H9 (cell line): ENCODE data around the gene CXXC1. TPM values are rescaled to one million over a fixed set of nuclear protein-coding genes. Genes with fewer than 3 reads are reported as not detected.

ENCODE experiments used
- DNase-seq: peaks from one replicate; pipeline ENCODE4 v3.0.0-alpha.2; 2017
- H2AFZ ChIP-seq: one replicate; pipeline ENCODE4 v1.6.1; 2013; ENCODE audit warnings: mild to moderate bottlenecking, low read length, control low read depth, moderate library complexity
- H2AK5ac ChIP-seq: 2 replicates; pipeline ENCODE4 v1.6.1; 2013; ENCODE audit warnings: low read length, control low read depth, mixed read lengths; ENCODE audit not compliant: insufficient read length
- H2BK120ac ChIP-seq: one replicate; pipeline ENCODE4 v1.6.1; 2013; ENCODE audit warnings: low read depth, mild to moderate bottlenecking, low read length, control low read depth, inconsistent platforms; ENCODE audit not compliant: poor library complexity, severe bottlenecking
- H2BK12ac ChIP-seq: 2 replicates; pipeline ENCODE4 v1.6.1; 2013; ENCODE audit warnings: low read length, control low read depth, mixed read lengths, low read depth; ENCODE audit not compliant: insufficient read length
- H2BK15ac ChIP-seq: 2 replicates; pipeline ENCODE4 v1.6.1; 2013; ENCODE audit warnings: low read depth, low read length, control low read depth
- H2BK20ac ChIP-seq: one replicate; pipeline ENCODE4 v1.6.1; 2013; ENCODE audit warnings: low read depth, mild to moderate bottlenecking, low read length, control low read depth, inconsistent platforms; ENCODE audit not compliant: poor library complexity, severe bottlenecking
- H2BK5ac ChIP-seq: 2 replicates; pipeline ENCODE4 v1.6.1; 2013; ENCODE audit warnings: low read length, control low read depth, mixed read lengths; ENCODE audit not compliant: insufficient read length
- H3K14ac ChIP-seq: 2 replicates; pipeline ENCODE4 v1.6.1; 2013; ENCODE audit warnings: low read length, control low read depth; ENCODE audit not compliant: insufficient read depth
- H3K18ac ChIP-seq: 2 replicates; pipeline ENCODE4 v1.6.1; 2013; ENCODE audit warnings: low read depth, mild to moderate bottlenecking, mixed read lengths, low read length, control low read depth; ENCODE audit not compliant: insufficient read length
- H3K23ac ChIP-seq: 2 replicates; pipeline ENCODE4 v1.6.1; 2013; ENCODE audit warnings: low read length, control low read depth, mixed read lengths, low read depth; ENCODE audit not compliant: insufficient read length
- H3K23me2 ChIP-seq: 2 replicates; pipeline ENCODE4 v1.6.1; 2013; ENCODE audit warnings: low read depth, mild to moderate bottlenecking, mixed read lengths, low read length, control low read depth; ENCODE audit not compliant: insufficient read length, poor library complexity, severe bottlenecking
- H3K27ac ChIP-seq: 2 replicates; pipeline ENCODE4 v1.5.1; 2013; ENCODE audit warnings: low read length, control low read depth, mixed read lengths, low read depth; ENCODE audit not compliant: insufficient read length
- H3K27me3 ChIP-seq: 2 replicates; pipeline ENCODE4 v1.6.1; 2013; ENCODE audit warnings: low read length, control low read depth, inconsistent platforms; ENCODE audit not compliant: insufficient read depth
- H3K4ac ChIP-seq: 2 replicates; pipeline ENCODE4 v1.6.1; 2013; ENCODE audit warnings: low read depth, mild to moderate bottlenecking, control low read depth, inconsistent platforms, low read length, moderate library complexity
- H3K4me1 ChIP-seq: 2 replicates; pipeline ENCODE4 v1.6.1; 2013; ENCODE audit warnings: low read length, control low read depth, inconsistent platforms; ENCODE audit not compliant: insufficient read depth
- H3K4me2 ChIP-seq: 2 replicates; pipeline ENCODE4 v1.6.1; 2013; ENCODE audit warnings: low read length, control low read depth, mixed read lengths; ENCODE audit not compliant: insufficient read length, insufficient read depth
- H3K56ac ChIP-seq: 2 replicates; pipeline ENCODE4 v1.6.1; 2013; ENCODE audit warnings: low read depth, mild to moderate bottlenecking, mixed read lengths, low read length, control low read depth; ENCODE audit not compliant: insufficient read length
- H3K79me1 ChIP-seq: 2 replicates; pipeline ENCODE4 v1.6.1; 2013; ENCODE audit warnings: low read depth, mild to moderate bottlenecking, moderate library complexity, low read length, control low read depth, inconsistent platforms; ENCODE audit not compliant: insufficient read depth, poor library complexity, severe bottlenecking
- H3K79me2 ChIP-seq: 2 replicates; pipeline ENCODE4 v1.6.1; 2013; ENCODE audit warnings: low read length, control low read depth, inconsistent platforms; ENCODE audit not compliant: insufficient read depth
- H3K9ac ChIP-seq: 2 replicates; pipeline ENCODE4 v1.6.1; 2013; ENCODE audit warnings: low read length, control low read depth, mixed read lengths; ENCODE audit not compliant: insufficient read length; ENCODE audit errors: extremely low read depth
- H3K9me3 ChIP-seq: one replicate; pipeline ENCODE4 v1.6.1; 2013; ENCODE audit warnings: low read depth, low read length, inconsistent platforms; ENCODE audit not compliant: control insufficient read depth
- H3T11ph ChIP-seq: one replicate; pipeline ENCODE4 v1.6.1; 2013; ENCODE audit warnings: mild to moderate bottlenecking, low read length, control low read depth, inconsistent platforms
- H4K20me1 ChIP-seq: one replicate; pipeline ENCODE4 v1.6.1; 2013; ENCODE audit not compliant: control insufficient read depth, insufficient read length, insufficient read depth
- H4K5ac ChIP-seq: 2 replicates; pipeline ENCODE4 v1.6.1; 2013; ENCODE audit warnings: low read depth, mild to moderate bottlenecking, mixed read lengths, low read length, control low read depth; ENCODE audit not compliant: insufficient read length
- H4K8ac ChIP-seq: replicated peaks from 2 replicates; pipeline ENCODE4 v1.6.1; 2013; ENCODE audit warnings: low read length, control low read depth, mixed read lengths, low read depth; ENCODE audit not compliant: insufficient read length
- H4K91ac ChIP-seq: 2 replicates; pipeline ENCODE4 v1.6.1; 2013; ENCODE audit warnings: low read depth, mild to moderate bottlenecking, moderate library complexity, mixed read lengths, low read length, control low read depth; ENCODE audit not compliant: insufficient read length
- H3K27ac Mint-ChIP-seq, 3 experiments: 2 replicates in 2 of 3; 3 replicates in 1 of 3; pipeline ENCODE4 v1.8.0; 2020 to 2021; ENCODE audit warnings: mixed read lengths in 3 of 3, mild to moderate bottlenecking in 1 of 3, moderate library complexity in 1 of 3
- H3K27me3 Mint-ChIP-seq: 2 replicates; pipeline ENCODE4 v1.8.0; 2021; ENCODE audit warnings: low read depth, mild to moderate bottlenecking, moderate library complexity, mixed read lengths
- H3K36me3 Mint-ChIP-seq, 3 experiments: 2 replicates in 2 of 3; 3 replicates in 1 of 3; pipeline ENCODE4 v1.8.0; 2020 to 2021; ENCODE audit warnings: low read depth in 3 of 3, mixed read lengths in 3 of 3; ENCODE audit not compliant: insufficient read depth in 1 of 3
- H3K4me1 Mint-ChIP-seq, 2 experiments: 2 replicates each; pipeline ENCODE4 v1.8.0; 2020; ENCODE audit warnings: mixed read lengths in 2 of 2
- H3K4me3 Mint-ChIP-seq, 2 experiments: 2 replicates in 1 of 2; 3 replicates in 1 of 2; pipeline ENCODE4 v1.8.0; 2020 to 2021; ENCODE audit warnings: mild to moderate bottlenecking in 2 of 2, mixed read lengths in 2 of 2, moderate library complexity in 1 of 2
- H3K9me3 Mint-ChIP-seq, 2 experiments: 2 replicates in 1 of 2; 3 replicates in 1 of 2; pipeline ENCODE4 v1.8.0; 2020; ENCODE audit warnings: mild to moderate bottlenecking in 2 of 2, mixed read lengths in 2 of 2, moderate library complexity in 1 of 2
- WGBS: extraction: QIAGEN DNeasy Blood & Tissue Kit; methylation state at CpG from one replicate; pipeline ENCODE4 v1.1.7; 2013; ENCODE audit warnings: missing lambda C conversion rate, low lambda C conversion rate, mixed read lengths; ENCODE audit not compliant: insufficient read length; ENCODE audit errors: extremely low coverage; 5-methylcytosine and 5-hydroxymethylcytosine counted together
- total RNA-seq: library from RNA; stranded (reverse); gene quantifications from 2 replicates; pipeline ENCODE4 v1.2.1, GENCODE V29; 2021
- TF ChIP-seq, protein P1 (sequence below): fragments of 200-600 bp; sonication (generic); conservative IDR thresholded peaks from 3 replicates; pipeline ENCODE4 v1.8.0; 2021; ENCODE audit warnings: antibody characterized with exemption, mild to moderate bottlenecking

The CXXC1 gene
- total RNA-seq, 1 experiment from 2014 or later: 95.9 TPM

DNA sequence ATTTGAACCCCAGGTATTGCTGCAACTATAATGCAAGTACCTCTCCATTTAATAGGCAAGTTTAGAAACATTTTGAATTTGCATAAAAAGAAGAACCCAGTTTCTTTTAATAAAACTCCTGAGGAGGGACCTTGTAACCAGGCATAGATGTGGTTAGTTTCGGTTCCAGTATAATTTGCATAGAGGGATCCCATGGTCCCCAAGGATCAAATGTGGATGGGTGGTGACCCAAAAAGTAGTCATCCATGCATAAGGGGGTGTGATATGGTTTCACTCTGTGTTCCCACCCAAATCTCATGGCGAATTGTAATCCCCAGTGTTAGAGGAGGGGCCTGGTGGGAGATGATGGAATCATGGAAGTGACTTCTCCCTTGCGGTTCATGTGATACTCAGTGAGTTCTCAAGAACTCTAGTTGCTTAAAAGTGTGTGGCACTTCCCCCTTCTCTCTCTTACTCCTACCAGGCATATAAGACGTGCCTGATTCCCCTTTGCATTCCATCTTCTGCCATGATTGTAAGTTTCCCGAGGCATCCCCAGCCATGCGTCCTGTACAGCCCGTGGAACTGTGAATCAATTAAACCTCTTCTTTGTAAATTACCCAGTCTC is 47.2 kb upstream of the CXXC1 start:
- Histone ChIP-seq H2AK5ac (no peak overlapping the region), H3K14ac (no peak overlapping the region), H3K27me3 (no peaks in the 10 kb centered on the region), H2BK15ac (no peak overlapping the region), H3K23me2 (no peaks in the 10 kb centered on the region), H2BK5ac (no peak overlapping the region), H3K4me2 (no peak overlapping the region), H2BK20ac (no peak overlapping the region), H2BK12ac (no peak overlapping the region), H2AFZ (no peak overlapping the region), H3K4ac (no peak overlapping the region), H3K27ac (no peak overlapping the region), H4K20me1 (no peaks in the 10 kb centered on the region), H3K9me3 (no peaks in the 10 kb centered on the region), H3K23ac (no peak overlapping the region), H3K79me1 (no peaks in the 10 kb centered on the region), H3T11ph (no peak overlapping the region), H3K9ac (no peak overlapping the region), H4K5ac (no peak overlapping the region), H4K91ac (no peak overlapping the region), H3K18ac (no peak overlapping the region), H3K56ac (no peak overlapping the region), H4K8ac (no peak overlapping the region), H3K79me2 (no peaks in the 10 kb centered on the region), H3K4me1 (no peaks in the 10 kb centered on the region), H2BK120ac (no peak overlapping the region)
- Mint-ChIP-seq H3K36me3 (peaks cover 0 to 8% (median 1%) of the 10 kb centered on the region in 3 experiments; a peak in 4 of 7 replicates), H3K4me1 (peaks cover 8 to 20% of the 10 kb centered on the region in 2 experiments; a peak in 3 of 4 replicates), H3K4me3 (no peak overlapping the region), H3K27ac (no peak overlapping the region), H3K9me3 (peaks cover 3 to 11% of the 10 kb centered on the region in 2 experiments; a peak in 4 of 5 replicates), H3K27me3 (no peaks in the 10 kb centered on the region; the same call in 1 of the 2 replicates)
- WGBS: no CpG with 5 or more reads among the region's 7 CpGs
- DNase-seq: no peak
- TF ChIP-seq, protein P1, sequence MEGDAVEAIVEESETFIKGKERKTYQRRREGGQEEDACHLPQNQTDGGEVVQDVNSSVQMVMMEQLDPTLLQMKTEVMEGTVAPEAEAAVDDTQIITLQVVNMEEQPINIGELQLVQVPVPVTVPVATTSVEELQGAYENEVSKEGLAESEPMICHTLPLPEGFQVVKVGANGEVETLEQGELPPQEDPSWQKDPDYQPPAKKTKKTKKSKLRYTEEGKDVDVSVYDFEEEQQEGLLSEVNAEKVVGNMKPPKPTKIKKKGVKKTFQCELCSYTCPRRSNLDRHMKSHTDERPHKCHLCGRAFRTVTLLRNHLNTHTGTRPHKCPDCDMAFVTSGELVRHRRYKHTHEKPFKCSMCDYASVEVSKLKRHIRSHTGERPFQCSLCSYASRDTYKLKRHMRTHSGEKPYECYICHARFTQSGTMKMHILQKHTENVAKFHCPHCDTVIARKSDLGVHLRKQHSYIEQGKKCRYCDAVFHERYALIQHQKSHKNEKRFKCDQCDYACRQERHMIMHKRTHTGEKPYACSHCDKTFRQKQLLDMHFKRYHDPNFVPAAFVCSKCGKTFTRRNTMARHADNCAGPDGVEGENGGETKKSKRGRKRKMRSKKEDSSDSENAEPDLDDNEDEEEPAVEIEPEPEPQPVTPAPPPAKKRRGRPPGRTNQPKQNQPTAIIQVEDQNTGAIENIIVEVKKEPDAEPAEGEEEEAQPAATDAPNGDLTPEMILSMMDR: no peak
